GM18499 (cell line): ENCODE results near the gene DNAJC4.
A peak's percentile ranks its signal among the peaks of the same experiment; 100 is the strongest.

Experiments
- ATAC-seq: cut with Tn5 transposase; IDR thresholded peaks from one replicate; pipeline ENCODE4 v1.9.1; 2021; ENCODE audit warnings: moderate number of reproducible peaks; ENCODE audit not compliant: insufficient read depth, unreplicated experiment

DNAJC4 gene

DNA sequence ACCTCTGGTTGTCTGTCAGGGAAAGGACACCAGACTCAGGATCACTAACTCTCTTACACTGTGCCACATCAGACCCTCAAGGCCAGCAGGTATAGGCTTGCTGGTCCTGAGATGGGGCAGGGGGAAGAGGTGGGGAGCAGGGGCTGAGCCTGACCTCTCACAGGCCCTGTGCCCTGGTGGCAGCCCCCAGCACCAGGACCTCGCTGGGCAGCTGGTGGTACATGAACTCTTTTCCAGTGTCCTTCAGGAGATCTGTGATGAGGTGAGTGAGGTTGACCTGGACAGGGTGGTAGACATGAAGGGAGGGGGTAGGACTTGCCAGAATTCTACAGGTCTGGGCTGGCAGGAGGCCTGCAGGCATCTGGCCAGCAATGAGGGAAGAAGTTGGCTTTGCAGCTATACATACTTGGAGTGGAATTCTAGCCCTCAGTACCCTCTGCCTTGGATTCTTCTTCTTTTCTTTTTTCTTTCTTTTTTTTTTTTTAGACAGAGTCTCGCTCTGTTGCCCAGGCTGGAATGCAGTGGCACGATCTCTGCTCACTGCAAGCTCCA is 2.9 kb upstream of the DNAJC4 start:
- no peak for ATAC-seq

DNA sequence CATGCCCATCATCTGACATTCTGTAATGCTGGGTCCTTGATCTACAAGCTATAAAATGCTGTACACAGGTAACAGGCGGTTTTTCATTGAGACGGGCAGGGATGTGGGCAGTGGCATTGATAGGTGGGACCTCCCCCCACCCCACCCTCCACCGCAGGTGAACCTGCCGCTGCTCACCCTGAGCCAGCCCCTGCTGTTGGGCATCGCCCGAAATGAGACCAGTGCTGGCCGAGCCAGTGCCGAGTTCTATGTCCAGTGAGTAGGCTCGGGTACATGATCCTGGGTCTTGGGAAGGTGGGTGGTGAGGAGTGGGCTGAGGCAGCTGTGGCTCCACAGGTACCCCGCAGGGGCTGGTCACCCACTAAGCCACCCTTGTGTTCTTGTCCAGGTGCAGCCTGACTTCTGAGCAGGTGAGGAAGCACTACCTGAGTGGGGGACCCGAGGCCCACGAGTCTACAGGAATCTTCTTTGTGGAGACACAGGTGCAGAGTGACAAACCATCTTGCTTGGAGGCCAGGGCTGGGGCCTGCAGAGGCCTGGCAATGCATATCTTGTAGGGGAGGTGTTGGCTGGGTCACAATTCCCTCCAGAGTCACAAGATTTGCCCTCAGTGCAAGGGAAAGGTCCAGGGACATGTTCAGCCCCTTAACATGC is 1.1 kb upstream of the DNAJC4 start:
- ATAC-seq, result no peak

DNA sequence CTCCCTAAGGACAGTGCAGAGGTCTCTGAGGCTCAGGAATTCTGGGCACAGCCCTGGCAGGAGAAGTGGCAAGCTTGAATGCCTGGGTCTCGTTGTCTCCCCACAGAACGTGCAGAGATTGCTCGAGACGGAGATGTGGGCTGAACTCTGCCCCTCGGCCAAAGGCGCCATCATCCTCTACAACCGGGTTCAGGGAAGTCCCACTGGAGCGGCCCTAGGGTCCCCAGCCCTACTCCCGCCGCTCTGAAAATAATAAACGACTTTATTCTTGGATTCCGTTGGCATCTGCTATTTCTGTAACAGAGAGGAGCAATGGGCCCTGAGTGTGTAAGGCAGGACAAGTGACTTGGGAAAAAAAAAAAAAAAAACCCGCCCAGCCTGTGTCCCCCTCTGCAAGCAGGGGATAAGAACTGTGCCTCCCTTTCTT is 591 bp upstream of the DNAJC4 start:
- no peak for ATAC-seq

DNA sequence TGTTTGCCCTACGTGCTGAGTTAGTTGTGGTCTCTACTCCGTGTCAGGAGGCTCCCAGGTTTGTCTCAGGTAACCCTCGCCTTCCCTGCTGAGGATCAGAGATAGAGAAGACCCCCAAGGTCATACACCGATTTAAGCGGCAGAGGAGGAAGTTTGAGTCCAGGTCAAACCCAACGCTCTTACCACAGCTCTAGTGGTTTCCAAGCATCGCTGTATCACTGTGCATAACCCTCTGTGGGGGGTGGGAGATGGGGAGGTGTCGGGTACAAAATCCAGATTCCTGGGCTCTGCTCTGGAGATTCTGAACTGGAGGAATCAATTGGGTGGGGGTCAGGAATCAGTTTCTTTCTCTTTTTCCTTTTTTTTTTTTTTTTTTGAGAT is 627 bp downstream of the DNAJC4 start:
- no peak for ATAC-seq

DNA sequence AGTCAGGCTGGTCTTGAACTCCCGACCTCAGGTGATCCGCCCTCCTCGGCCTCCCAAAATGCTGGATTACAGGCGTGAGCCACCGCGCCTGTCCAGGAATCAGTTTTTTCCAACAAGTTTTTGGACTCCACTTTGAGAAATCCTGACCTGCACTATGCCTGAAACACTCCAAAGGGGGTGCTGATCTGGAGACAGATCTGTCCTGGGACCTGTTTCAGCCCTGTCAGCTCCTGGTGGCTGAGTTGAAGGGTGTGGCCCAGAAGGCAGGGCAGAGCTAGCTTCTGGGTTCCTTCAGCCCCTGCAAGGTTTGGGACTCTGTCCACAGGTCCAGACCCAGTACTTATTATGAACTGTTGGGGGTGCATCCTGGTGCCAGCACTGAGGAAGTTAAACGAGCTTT is 1.2 kb downstream of the DNAJC4 start:
- ATAC-seq, result no peak

DNA sequence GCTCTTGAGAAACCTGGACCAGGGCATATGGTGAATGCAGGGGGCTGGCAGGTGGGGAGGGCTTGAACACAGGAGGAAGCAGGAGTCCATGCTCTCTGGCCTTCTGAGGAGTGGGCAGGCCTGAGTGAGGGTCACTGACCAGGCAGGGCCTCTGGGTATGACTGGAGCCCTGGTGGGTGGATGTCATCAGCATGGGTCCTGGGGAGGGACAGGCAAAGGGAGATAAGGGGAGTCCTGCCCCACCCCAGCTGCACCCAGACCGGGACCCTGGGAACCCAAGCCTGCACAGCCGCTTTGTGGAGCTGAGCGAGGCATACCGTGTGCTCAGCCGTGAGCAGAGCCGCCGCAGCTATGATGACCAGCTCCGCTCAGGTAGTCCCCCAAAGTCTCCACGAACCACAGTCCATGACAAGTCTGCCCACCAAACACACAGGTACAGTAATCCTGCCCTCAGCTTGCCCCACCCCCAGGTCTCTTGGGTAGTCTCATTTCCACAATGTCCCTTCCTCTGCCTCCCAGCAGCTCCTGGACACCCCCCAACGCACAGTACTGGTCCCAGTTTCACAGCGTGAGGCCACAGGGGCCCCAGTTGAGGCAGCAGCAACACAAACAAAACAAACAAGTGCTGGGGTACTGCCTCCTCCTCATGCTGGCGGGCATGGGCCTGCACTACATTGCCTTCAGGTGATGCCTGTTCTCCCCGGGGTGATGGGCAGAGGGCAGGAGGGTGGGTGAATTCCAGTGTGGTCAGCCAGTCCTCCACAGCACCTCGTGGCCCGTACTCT is 2.0 kb downstream of the DNAJC4 start:
- no peak for ATAC-seq

DNA sequence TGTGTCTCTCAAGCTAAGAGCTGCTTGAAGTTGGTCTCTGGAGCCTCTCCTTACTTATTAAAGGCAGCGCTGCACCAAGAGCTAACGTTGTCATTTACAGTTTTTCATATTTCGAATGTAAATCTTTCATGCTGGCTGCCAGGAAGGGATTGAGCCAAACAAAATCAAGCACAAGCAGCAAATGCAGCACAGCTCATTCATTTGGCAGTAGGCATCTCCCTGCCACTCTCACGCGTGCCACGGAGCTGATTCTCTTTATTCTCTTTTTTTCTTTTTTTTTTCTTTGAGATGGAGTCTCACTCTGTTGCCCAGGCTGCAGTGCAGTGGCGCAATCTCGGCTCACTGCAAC is 2.6 kb downstream of the DNAJC4 start:
- no peak for ATAC-seq

DNA sequence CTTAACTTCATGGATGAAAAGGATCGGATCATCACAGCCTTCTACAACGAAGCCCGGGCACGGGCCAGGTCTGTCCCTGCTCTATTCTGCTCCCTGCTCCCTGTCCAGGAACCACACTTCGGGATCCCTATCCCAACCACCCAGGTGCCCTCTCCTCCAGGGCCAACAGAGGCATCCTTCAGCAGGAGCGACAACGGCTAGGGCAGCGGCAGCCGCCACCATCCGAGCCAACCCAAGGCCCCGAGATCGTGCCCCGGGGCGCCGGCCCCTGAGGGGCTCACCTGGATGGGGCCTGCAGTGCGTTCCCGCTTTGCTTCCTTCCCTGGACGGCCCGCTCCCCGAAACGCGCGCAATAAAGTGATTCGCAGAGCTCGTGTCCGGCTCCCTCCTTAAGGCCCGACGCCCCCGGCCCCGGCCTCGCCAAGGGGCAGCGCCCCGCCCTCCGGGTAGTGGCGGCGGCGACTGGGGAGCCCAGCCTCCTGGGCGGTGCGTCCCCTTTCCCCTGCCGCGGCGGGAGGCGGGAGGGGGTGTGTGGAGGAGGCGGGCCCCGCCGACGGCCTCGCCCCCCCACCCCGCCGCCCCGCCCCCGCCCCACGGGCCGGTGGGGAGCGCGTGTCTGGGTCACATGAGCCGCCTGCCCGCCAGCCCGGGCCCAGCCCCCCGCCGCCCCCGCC is 3.7 kb downstream of the DNAJC4 start, which contains the start of gene VEGFB:
Gene VEGFB, plus strand, starts transcription at position 672 of the 674 bp plus-strand sequence. CDS start 250 bp downstream, outside the sequence.
- no peak for ATAC-seq

DNA sequence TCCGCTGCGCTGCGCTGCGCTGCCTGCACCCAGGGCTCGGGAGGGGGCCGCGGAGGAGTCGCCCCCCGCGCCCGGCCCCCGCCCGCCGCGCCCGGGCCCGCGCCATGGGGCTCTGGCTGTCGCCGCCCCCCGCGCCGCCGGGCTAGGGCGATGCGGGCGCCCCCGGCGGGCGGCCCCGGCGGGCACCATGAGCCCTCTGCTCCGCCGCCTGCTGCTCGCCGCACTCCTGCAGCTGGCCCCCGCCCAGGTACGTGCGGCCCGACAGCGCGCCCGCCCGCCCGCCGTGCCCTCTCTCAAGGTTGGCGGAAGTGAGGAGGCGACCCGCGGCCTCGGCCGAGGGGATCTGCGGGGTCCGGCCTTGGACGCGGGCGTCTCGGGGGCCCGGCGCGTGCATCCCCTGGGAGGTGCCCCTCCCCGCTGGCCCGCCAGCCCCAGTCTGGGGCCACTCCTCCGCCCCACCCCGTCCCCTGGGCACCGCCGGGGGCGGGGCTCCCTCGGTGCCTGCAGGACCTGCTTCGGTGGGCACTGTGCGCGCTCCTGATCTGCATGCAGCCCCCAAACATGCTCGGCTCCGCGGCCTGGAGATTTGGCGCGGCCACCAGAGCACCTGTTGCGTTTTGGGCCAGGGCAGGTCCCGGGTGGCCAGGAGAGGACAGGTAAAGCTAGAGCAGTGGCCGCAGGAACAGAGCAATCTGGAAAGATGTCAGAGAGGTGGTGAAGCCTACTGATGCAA is 4.5 kb downstream of the DNAJC4 start:
- no peak for ATAC-seq

DNA sequence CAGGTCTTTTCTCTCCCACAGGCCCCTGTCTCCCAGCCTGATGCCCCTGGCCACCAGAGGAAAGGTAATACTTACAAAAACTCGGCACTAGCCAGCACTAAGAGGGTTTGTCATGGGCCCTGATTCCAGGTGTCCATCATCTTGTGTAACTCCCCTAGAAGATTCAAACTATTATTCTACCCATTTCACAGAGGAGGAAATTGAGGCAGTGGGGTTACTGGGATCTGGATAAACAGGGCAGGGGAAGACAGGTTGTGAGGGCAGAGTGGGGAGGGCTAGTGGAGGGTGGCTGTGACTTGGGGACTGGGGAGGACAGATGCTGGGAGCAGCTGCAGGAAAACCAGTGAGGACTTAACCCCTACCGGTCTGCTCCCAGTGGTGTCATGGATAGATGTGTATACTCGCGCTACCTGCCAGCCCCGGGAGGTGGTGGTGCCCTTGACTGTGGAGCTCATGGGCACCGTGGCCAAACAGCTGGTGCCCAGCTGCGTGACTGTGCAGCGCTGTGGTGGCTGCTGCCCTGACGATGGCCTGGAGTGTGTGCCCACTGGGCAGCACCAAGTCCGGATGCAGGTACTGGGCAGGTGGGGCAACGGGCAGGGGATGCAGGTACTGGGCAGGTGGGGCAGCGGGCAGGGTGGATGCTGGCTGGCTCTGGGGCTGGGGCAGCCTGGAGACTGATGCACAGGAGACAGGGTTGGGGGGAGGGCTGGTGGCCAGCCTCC is 5.3 kb downstream of the DNAJC4 start:
- ATAC-seq, result no peak

DNA sequence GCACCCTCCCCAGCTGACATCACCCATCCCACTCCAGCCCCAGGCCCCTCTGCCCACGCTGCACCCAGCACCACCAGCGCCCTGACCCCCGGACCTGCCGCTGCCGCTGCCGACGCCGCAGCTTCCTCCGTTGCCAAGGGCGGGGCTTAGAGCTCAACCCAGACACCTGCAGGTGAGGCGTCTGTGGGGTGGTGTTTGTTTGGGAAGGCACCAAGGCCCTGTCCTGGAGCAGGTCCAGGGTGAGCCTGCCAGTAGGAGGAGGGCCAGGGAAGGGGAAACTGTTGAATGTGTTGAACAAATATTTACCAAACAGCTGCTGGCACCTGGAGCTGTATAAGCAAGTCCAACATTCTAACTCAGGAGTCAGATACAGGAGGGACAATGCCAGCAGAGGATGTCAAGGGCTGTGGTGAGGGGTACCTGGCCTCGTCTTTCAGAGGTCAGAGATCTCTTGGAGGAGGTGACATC is 7.2 kb downstream of the DNAJC4 start:
- no peak for ATAC-seq

DNA sequence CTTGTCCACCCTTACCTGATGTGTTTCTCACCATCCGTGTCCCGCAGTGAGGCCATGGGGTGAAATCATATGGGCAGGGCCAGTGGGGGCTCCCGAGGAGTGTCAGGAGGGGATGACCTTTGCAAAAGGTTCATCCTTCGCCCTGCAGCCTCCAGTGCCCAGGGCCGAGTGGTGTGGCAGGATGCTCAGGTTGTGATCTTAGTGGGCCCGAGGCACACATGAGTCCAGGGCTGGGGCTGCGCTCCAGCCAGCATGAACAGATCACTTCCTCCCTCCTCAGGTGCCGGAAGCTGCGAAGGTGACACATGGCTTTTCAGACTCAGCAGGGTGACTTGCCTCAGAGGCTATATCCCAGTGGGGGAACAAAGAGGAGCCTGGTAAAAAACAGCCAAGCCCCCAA is 7.7 kb downstream of the DNAJC4 start:
- ATAC-seq, result no peak

DNA sequence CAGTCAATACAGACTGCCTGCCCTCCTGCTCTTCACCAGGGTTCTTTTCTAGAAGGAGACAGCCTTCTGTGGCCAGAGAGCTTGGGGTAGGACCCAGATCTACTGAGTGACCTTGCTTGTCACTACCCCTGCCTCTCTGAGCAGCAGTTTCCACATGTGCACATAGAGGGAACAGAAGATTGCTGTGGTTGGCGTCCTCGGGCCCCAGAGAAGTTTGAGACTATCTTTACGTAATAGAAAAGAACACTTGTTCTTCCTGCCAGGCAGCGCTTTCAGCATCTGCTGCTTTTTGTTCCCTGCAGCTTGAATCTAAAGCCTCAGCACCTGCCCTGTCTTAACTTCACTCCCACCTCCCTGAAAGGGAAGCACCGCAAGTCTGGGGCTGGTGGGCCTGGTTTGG is 8.7 kb downstream of the DNAJC4 start:
- ATAC-seq, result no peak

DNA sequence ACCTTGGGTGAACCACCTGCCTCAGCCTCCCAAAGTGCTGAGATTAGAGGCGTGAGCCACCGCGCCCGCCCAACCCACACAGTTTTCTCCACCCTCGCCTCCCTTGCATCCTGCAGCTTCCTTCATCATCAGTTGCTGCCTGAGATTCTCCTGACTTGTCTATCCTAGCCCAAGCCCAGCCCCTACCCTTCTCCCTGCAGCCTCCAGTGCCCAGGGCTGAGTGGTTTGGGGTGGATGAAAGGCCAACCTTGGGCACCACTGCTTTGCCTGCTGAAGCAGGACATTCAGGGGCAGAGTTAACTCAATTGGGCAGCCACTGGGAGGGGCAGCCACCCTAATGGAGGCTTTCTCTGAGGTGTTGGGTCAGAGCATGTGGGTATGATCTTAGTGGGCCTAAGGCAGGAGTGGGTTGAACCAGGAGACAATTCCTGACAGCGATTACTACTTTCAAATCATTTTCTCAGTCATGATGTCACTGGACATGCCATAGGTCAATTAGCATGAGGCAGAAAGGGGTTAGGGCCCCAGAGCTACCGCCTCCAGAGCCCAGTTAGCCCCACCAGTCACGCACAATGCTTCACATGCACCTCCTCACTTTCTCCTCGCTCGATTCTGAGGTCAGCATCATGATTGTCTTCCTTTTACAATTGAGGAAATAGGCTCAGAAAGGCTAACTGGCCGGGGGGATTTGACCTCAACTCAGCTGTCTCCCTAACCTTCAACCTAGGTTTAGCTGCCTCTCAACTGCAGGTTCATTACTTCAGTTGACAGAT is 9.5 kb downstream of the DNAJC4 start:
- ATAC-seq, result no peak

DNA sequence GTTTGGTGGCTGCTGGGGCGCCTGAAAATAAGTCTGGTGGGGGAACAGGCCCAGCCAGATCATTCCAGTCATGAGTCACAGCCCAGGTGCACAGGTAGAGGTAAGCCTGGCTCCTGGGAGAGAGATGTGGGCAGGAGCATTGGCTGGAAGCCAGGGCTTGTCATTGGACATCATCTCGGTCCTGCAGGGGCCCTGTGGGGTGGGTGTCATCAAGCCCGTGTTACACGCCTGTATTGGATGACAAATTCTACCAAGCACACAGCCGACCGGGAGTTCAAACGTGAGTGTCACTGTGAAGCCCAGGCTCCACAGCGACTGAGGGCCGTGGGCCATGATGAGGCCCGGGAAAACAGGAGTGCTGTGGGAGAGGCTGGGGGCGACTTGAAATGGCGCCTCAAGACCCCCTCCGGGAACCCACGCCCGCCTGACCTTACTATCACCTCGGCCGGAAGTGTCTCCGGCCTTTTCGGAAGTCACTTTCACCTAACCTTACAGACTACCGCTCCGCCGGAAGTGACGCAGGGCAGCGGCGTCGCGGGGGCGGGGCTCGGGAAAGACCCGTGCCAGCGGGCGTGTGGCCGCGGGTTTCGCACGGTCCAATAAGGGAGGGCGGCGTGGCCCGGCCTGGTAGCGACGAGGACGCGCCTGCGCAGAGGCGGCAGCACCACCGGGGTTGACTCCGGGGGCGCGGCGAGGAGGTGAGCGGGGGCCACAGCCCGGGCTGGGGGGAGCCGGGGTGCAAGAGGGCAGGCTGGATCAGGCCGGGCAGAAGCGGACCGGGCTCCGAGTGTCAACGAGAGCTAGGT is 10.3 kb downstream of the DNAJC4 start, which contains the start of gene FKBP2:
Gene FKBP2, plus strand, starts transcription at position 661 of the 806 bp plus-strand sequence. CDS start 1,293 bp downstream, outside the sequence.
- ATAC-seq, result peak; percentile 34

DNA sequence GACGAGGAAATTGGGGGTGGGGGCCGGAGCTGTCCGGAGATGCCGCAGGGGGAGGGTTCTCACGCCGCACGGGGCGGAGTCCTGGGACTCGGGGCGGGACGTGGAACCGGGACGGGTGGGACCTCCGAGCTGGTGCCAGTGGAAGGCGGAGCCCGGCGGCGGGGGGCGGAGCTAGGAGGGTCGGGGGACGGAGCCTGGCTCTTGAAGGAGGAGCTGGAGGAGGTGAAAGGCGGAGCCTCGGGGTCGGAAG is 10.8 kb downstream of the DNAJC4 start:
- ATAC-seq, result peak; percentile 39

DNA sequence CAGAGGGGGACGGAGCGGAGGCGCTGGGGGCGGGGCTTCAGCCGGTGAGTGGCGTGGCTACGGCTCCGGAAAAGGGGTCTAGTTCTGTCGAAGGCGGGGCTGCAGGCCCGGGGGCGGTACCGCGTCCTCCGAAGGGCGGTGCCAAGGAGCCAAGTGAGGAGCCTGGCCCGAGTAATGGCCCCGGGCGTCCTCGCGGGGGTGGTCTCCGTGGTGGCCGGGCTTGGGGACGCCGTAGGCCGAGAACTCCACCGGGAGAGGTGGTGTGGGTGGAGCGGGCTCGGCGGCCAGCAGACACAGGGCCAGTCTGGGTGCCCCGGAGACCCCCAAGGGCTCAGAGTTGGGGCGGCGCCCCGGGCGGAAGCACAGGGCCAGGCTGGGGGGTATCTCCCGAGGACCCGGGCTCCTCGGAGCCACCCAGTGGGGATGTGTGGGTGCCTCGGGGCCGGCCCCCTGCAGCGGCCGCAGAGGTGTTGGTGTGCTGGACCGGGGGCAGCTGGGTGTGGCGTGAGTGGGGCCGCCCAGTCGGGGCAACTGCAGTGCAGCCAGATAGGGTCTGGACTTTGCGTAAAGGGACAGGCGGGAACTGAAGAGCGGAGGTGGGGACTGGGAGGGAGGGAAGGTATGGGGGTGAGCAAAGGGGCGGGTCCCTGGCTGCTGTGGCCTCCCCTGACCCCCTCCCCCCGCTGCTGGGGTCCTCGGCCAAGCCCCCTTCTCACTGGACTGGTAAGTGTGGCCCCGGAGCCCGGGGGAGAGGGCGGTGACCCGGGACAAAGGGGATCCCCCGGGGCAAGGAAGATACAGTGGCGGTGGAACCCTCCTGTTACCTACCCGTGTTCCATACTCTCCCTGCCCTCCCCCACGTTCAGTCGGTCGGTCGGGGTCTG is 11.4 kb downstream of the DNAJC4 start:
- ATAC-seq, result no peak
